Measurements from ENCODE around the gene PDE3B. TPM values are rescaled to one million over a fixed set of nuclear protein-coding genes. Genes with fewer than 3 reads are reported as not detected.
A peak's percentile ranks its signal among the peaks of the same experiment; 100 is the strongest.

Gene PDE3B
- total and polyA plus RNA-seq, 9 of the 15 experiments (the other 6 are each of a cell fraction or from before 2014, with no cell fraction given): 2.3 to 22.5 (median 12.2) TPM

DNA sequence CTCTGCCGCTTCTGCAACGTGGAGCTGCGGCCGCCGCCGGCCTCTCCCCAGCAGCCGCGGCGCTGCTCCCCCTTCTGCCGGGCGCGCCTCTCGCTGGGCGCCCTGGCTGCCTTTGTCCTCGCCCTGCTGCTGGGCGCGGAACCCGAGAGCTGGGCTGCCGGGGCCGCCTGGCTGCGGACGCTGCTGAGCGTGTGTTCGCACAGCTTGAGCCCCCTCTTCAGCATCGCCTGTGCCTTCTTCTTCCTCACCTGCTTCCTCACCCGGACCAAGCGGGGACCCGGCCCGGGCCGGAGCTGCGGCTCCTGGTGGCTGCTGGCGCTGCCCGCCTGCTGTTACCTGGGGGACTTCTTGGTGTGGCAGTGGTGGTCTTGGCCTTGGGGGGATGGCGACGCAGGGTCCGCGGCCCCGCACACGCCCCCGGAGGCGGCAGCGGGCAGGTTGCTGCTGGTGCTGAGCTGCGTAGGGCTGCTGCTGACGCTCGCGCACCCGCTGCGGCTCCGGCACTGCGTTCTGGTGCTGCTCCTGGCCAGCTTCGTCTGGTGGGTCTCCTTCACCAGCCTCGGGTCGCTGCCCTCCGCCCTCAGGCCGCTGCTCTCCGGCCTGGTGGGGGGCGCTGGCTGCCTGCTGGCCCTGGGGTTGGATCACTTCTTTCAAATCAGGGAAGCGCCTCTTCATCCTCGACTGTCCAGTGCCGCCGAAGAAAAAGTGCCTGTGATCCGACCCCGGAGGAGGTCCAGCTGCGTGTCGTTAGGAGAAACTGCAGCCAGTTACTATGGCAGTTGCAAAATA, 816 bp downstream of the PDE3B start (continued):
- TF ChIP-seq ZNF592 (IDR thresholded peaks at IDR 0.05): no peak
- TF ChIP-seq MAFK (IDR thresholded peaks at IDR 0.05; ENCODE audit: low read length): no peak
- TF ChIP-seq HOXB6 (CRISPR knock-in tag; IDR thresholded peaks at IDR 0.05; ENCODE audit: borderline replicate concordance): no peak
- TF ChIP-seq ZNF518B (CRISPR knock-in tag; IDR thresholded peaks at IDR 0.05): no peak
- TF ChIP-seq, protein P1, sequence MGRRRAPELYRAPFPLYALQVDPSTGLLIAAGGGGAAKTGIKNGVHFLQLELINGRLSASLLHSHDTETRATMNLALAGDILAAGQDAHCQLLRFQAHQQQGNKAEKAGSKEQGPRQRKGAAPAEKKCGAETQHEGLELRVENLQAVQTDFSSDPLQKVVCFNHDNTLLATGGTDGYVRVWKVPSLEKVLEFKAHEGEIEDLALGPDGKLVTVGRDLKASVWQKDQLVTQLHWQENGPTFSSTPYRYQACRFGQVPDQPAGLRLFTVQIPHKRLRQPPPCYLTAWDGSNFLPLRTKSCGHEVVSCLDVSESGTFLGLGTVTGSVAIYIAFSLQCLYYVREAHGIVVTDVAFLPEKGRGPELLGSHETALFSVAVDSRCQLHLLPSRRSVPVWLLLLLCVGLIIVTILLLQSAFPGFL (CRISPR knock-in tag; IDR thresholded peaks at IDR 0.05): no peak
- TF ChIP-seq SIN3A (IDR thresholded peaks at IDR 0.05; ENCODE audit: borderline replicate concordance in 2 of 2, control insufficient read depth in 1 of 2, low read depth in 2 of 2, low read length in 2 of 2): peak in 1 of 2 experiments; percentile 26; a peak in 1 of 4 replicates
- no peak for TF ChIP-seq ELF4 (CRISPR knock-in tag; IDR thresholded peaks at IDR 0.05)
- no peak for TF ChIP-seq ADNP (tag; IDR thresholded peaks at IDR 0.05)
- TF ChIP-seq PCBP2 (IDR thresholded peaks at IDR 0.05; ENCODE audit: low read depth, low read length, poor library complexity, severe bottlenecking): no peak
- TF ChIP-seq, protein P2, sequence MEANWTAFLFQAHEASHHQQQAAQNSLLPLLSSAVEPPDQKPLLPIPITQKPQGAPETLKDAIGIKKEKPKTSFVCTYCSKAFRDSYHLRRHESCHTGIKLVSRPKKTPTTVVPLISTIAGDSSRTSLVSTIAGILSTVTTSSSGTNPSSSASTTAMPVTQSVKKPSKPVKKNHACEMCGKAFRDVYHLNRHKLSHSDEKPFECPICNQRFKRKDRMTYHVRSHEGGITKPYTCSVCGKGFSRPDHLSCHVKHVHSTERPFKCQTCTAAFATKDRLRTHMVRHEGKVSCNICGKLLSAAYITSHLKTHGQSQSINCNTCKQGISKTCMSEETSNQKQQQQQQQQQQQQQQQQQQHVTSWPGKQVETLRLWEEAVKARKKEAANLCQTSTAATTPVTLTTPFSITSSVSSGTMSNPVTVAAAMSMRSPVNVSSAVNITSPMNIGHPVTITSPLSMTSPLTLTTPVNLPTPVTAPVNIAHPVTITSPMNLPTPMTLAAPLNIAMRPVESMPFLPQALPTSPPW (CRISPR knock-in tag; IDR thresholded peaks at IDR 0.05): no peak
- TF ChIP-seq U2AF2 (optimal IDR thresholded peaks at IDR 0.05; ENCODE audit: low read depth, low read length): no peak
- TF ChIP-seq SMARCC2 (IDR thresholded peaks at IDR 0.05; ENCODE audit: low read depth): no peak
- no peak for TF ChIP-seq RFX5 (IDR thresholded peaks at IDR 0.05; ENCODE audit: low read depth, low read length)
- no peak for TF ChIP-seq CBX8 (IDR thresholded peaks at IDR 0.05; ENCODE audit: borderline replicate concordance, extremely low read depth, low read depth, low read length, poor library complexity, severe bottlenecking)
- no peak for TF ChIP-seq CCAR2 (IDR thresholded peaks at IDR 0.05; ENCODE audit: low read depth, low read length)
- TF ChIP-seq ILF3 (IDR thresholded peaks at IDR 0.05; ENCODE audit: borderline replicate concordance): no peak

Measured in K562 (cell line).